ENCODE data around the gene DAD1. TPM values are rescaled to one million over a fixed set of nuclear protein-coding genes. Genes with fewer than 3 reads are reported as not detected.

The DAD1 gene
- polyA plus RNA-seq, 4 donors: 147 to 313 (median 225) TPM

- H3K9me3 ChIP-seq (ENCODE audit: control insufficient read depth in 2 of 2, insufficient read depth in 1 of 2, low read depth in 1 of 2, low read length in 1 of 2): no peaks in the 10 kb centered on the region
- peaks cover 3 to 32% (median 14%) of the 10 kb centered on the region in 3 donors for H3K4me1 ChIP-seq (ENCODE audit: control insufficient read depth in 3 of 3, insufficient read depth in 2 of 3, low read depth in 1 of 3, low read length in 2 of 3)
- FAIRE-seq (no peak), DNase-seq (no peak)
- H3K4me3 ChIP-seq (ENCODE audit: low read depth in 1 of 3, low read length in 3 of 3): no peak overlapping the region
- H3K27ac ChIP-seq (ENCODE audit: low read depth in 1 of 3, low read length in 2 of 3): peak overlapping the region in 2 of 3 donors; percentile 15 to 61
- H3K36me3 ChIP-seq (ENCODE audit: control insufficient read depth in 3 of 3, insufficient read depth in 2 of 3, low read depth in 1 of 3, low read length in 3 of 3): peaks cover 10 to 17% (median 15%) of the 10 kb centered on the region in 3 donors
- 28 to 58% (median 39%) methylated on average over 1 of the region's 1 CpG for WGBS, 3 donors
- no peaks in the 10 kb centered on the region for H3K27me3 ChIP-seq (ENCODE audit: control insufficient read depth in 3 of 3, insufficient read depth in 3 of 3, low read length in 3 of 3)
Measured at GRCh38 chr14:22564463-22564862, 24.6 kb downstream of the DAD1 start.

GRCh38 chr14:22563987-22564386 lies 25.0 kb downstream of the DAD1 start:
- FAIRE-seq: no peak
- H3K4me1 ChIP-seq (ENCODE audit: control insufficient read depth in 3 of 3, insufficient read depth in 2 of 3, low read depth in 1 of 3, low read length in 2 of 3): peaks cover 3 to 36% (median 16%) of the 10 kb centered on the region in 3 donors
- no peaks in the 10 kb centered on the region for H3K27me3 ChIP-seq (ENCODE audit: control insufficient read depth in 3 of 3, insufficient read depth in 3 of 3, low read length in 3 of 3)
- 68 to 81% (median 76%) methylated on average over 5 of the region's 5 CpGs for WGBS, 3 donors
- H3K9me3 ChIP-seq (ENCODE audit: control insufficient read depth in 2 of 2, insufficient read depth in 1 of 2, low read depth in 1 of 2, low read length in 1 of 2): no peaks in the 10 kb centered on the region
- DNase-seq: no peak
- peak overlapping the region in 2 of 3 donors; percentile 55 to 75 for H3K27ac ChIP-seq (ENCODE audit: low read depth in 1 of 3, low read length in 2 of 3)
- no peak overlapping the region for H3K4me3 ChIP-seq (ENCODE audit: low read depth in 1 of 3, low read length in 3 of 3)
- H3K36me3 ChIP-seq (ENCODE audit: control insufficient read depth in 3 of 3, insufficient read depth in 2 of 3, low read depth in 1 of 3, low read length in 3 of 3): peaks cover 10 to 14% (median 14%) of the 10 kb centered on the region in 3 donors

- peaks cover 3 to 46% (median 16%) of the 10 kb centered on the region in 3 donors for H3K4me1 ChIP-seq (ENCODE audit: control insufficient read depth in 3 of 3, insufficient read depth in 2 of 3, low read depth in 1 of 3, low read length in 2 of 3)
- no peak overlapping the region for H3K4me3 ChIP-seq (ENCODE audit: low read depth in 1 of 3, low read length in 3 of 3)
- 33 to 43% (median 37%) methylated on average over 11 of the region's 11 CpGs for WGBS, 3 donors
- H3K27me3 ChIP-seq (ENCODE audit: control insufficient read depth in 3 of 3, insufficient read depth in 3 of 3, low read length in 3 of 3): no peaks in the 10 kb centered on the region
- H3K9me3 ChIP-seq (ENCODE audit: control insufficient read depth in 2 of 2, insufficient read depth in 1 of 2, low read depth in 1 of 2, low read length in 1 of 2): no peaks in the 10 kb centered on the region
- peaks cover 7 to 11% (median 10%) of the 10 kb centered on the region in 3 donors for H3K36me3 ChIP-seq (ENCODE audit: control insufficient read depth in 3 of 3, insufficient read depth in 2 of 3, low read depth in 1 of 3, low read length in 3 of 3)
- DNase-seq (peak; percentile 40 to 63), FAIRE-seq (no peak)
- peak overlapping the region; percentile 65 to 86 (median 70) for H3K27ac ChIP-seq (ENCODE audit: low read depth in 1 of 3, low read length in 2 of 3)
Measured at GRCh38 chr14:22561661-22562579, 27.1 kb downstream of the DAD1 start.

- H3K27ac ChIP-seq (ENCODE audit: low read depth in 1 of 3, low read length in 2 of 3): peak overlapping the region; percentile 65 to 86 (median 70)
- 5 to 32% (median 11%) methylated on average over 3 of the region's 3 CpGs for WGBS, 3 donors
- no peak for DNase-seq
Measured at GRCh38 chr14:22561366-22561660, 27.7 kb downstream of the DAD1 start.

GRCh38 chr14:22560662-22561365 lies 28.2 kb downstream of the DAD1 start:
- peak; percentile 74 to 85 for DNase-seq
- Histone ChIP-seq H3K27ac (ENCODE audit: low read depth in 1 of 3, low read length in 2 of 3) (peak overlapping the region; percentile 53 to 72 (median 70)), H3K4me3 (ENCODE audit: low read depth in 1 of 3, low read length in 3 of 3) (no peak overlapping the region), H3K4me1 (ENCODE audit: control insufficient read depth in 3 of 3, insufficient read depth in 2 of 3, low read depth in 1 of 3, low read length in 2 of 3) (peaks cover 3 to 55% (median 14%) of the 10 kb centered on the region in 3 donors), H3K27me3 (ENCODE audit: control insufficient read depth in 3 of 3, insufficient read depth in 3 of 3, low read length in 3 of 3) (no peaks in the 10 kb centered on the region), H3K36me3 (ENCODE audit: control insufficient read depth in 3 of 3, insufficient read depth in 2 of 3, low read depth in 1 of 3, low read length in 3 of 3) (peaks cover 3 to 11% (median 9%) of the 10 kb centered on the region in 3 donors), H3K9me3 (ENCODE audit: control insufficient read depth in 2 of 2, insufficient read depth in 1 of 2, low read depth in 1 of 2, low read length in 1 of 2) (no peaks in the 10 kb centered on the region)
- WGBS, 3 donors: 20 to 39% (median 23%) methylated on average over 13 of the region's 13 CpGs
- no peak for FAIRE-seq

More at GRCh38 chr14:22561366-22561660, 27.7 kb downstream of the DAD1 start:
- Histone ChIP-seq H3K9me3 (ENCODE audit: control insufficient read depth in 2 of 2, insufficient read depth in 1 of 2, low read depth in 1 of 2, low read length in 1 of 2) (no peaks in the 10 kb centered on the region), H3K27me3 (ENCODE audit: control insufficient read depth in 3 of 3, insufficient read depth in 3 of 3, low read length in 3 of 3) (no peaks in the 10 kb centered on the region), H3K4me1 (ENCODE audit: control insufficient read depth in 3 of 3, insufficient read depth in 2 of 3, low read depth in 1 of 3, low read length in 2 of 3) (peaks cover 3 to 51% (median 16%) of the 10 kb centered on the region in 3 donors), H3K36me3 (ENCODE audit: control insufficient read depth in 3 of 3, insufficient read depth in 2 of 3, low read depth in 1 of 3, low read length in 3 of 3) (peaks cover 5 to 11% (median 10%) of the 10 kb centered on the region in 3 donors), H3K4me3 (ENCODE audit: low read depth in 1 of 3, low read length in 3 of 3) (no peak overlapping the region)
- FAIRE-seq: no peak

- Histone ChIP-seq H3K27ac (ENCODE audit: low read depth in 1 of 3, low read length in 2 of 3) (peak overlapping the region in 2 of 3 donors; percentile 53 to 90), H3K9me3 (ENCODE audit: control insufficient read depth in 2 of 2, insufficient read depth in 1 of 2, low read depth in 1 of 2, low read length in 1 of 2) (no peaks in the 10 kb centered on the region), H3K4me1 (ENCODE audit: control insufficient read depth in 3 of 3, insufficient read depth in 2 of 3, low read depth in 1 of 3, low read length in 2 of 3) (peaks cover 3 to 50% (median 13%) of the 10 kb centered on the region in 3 donors), H3K36me3 (ENCODE audit: control insufficient read depth in 3 of 3, insufficient read depth in 2 of 3, low read depth in 1 of 3, low read length in 3 of 3) (peaks cover 3 to 5% (median 4%) of the 10 kb centered on the region in 3 donors), H3K4me3 (ENCODE audit: low read depth in 1 of 3, low read length in 3 of 3) (no peak overlapping the region), H3K27me3 (ENCODE audit: control insufficient read depth in 3 of 3, insufficient read depth in 3 of 3, low read length in 3 of 3) (no peaks in the 10 kb centered on the region)
- WGBS, 3 donors: 32 to 55% (median 52%) methylated on average over 1 of the region's 1 CpG
- FAIRE-seq (no peak), DNase-seq (no peak)
Measured at GRCh38 chr14:22559041-22559440, 30.0 kb downstream of the DAD1 start.

- peak overlapping the region in 2 of 3 donors; percentile 53 to 90 for H3K27ac ChIP-seq (ENCODE audit: low read depth in 1 of 3, low read length in 2 of 3)
- no peak overlapping the region for H3K4me3 ChIP-seq (ENCODE audit: low read depth in 1 of 3, low read length in 3 of 3)
- no peaks in the 10 kb centered on the region for H3K27me3 ChIP-seq (ENCODE audit: control insufficient read depth in 3 of 3, insufficient read depth in 3 of 3, low read length in 3 of 3)
- WGBS, 3 donors: 71 to 77% (median 74%) methylated on average over 25 of the region's 25 CpGs
- H3K9me3 ChIP-seq (ENCODE audit: control insufficient read depth in 2 of 2, insufficient read depth in 1 of 2, low read depth in 1 of 2, low read length in 1 of 2): no peaks in the 10 kb centered on the region
- peaks cover 3 to 50% (median 9%) of the 10 kb centered on the region in 3 donors for H3K4me1 ChIP-seq (ENCODE audit: control insufficient read depth in 3 of 3, insufficient read depth in 2 of 3, low read depth in 1 of 3, low read length in 2 of 3)
- DNase-seq (no peak), FAIRE-seq (no peak)
- no peaks in the 10 kb centered on the region for H3K36me3 ChIP-seq (ENCODE audit: control insufficient read depth in 3 of 3, insufficient read depth in 2 of 3, low read depth in 1 of 3, low read length in 3 of 3)
Measured at GRCh38 chr14:22558221-22558913, 30.7 kb downstream of the DAD1 start.

GRCh38 chr14:22557846-22558220 lies 31.2 kb downstream of the DAD1 start:
- no peaks in the 10 kb centered on the region for H3K27me3 ChIP-seq (ENCODE audit: control insufficient read depth in 3 of 3, insufficient read depth in 3 of 3, low read length in 3 of 3)
- peak overlapping the region in 2 of 3 donors; percentile 53 to 90 for H3K27ac ChIP-seq (ENCODE audit: low read depth in 1 of 3, low read length in 2 of 3)
- no peaks in the 10 kb centered on the region for H3K36me3 ChIP-seq (ENCODE audit: control insufficient read depth in 3 of 3, insufficient read depth in 2 of 3, low read depth in 1 of 3, low read length in 3 of 3)
- H3K4me1 ChIP-seq (ENCODE audit: control insufficient read depth in 3 of 3, insufficient read depth in 2 of 3, low read depth in 1 of 3, low read length in 2 of 3): peaks cover 3 to 50% (median 9%) of the 10 kb centered on the region in 3 donors
- 78% methylated on average over 1 of the region's 1 CpG for WGBS, 3 donors
- FAIRE-seq (no peak), DNase-seq (no peak)
- no peak overlapping the region for H3K4me3 ChIP-seq (ENCODE audit: low read depth in 1 of 3, low read length in 3 of 3)
- H3K9me3 ChIP-seq (ENCODE audit: control insufficient read depth in 2 of 2, insufficient read depth in 1 of 2, low read depth in 1 of 2, low read length in 1 of 2): no peaks in the 10 kb centered on the region
